ENCODE results near the gene STEAP2. TPM values are rescaled to one million over a fixed set of nuclear protein-coding genes. Genes with fewer than 3 reads are reported as not detected.

The STEAP2 gene
- total RNA-seq, 1 experiment from 2014 or later = 134 TPM

- CTCF ChIA-PET = no interaction called here
- no peak for TF ChIP-seq CTCF (conservative IDR thresholded peaks at IDR 0.05; ENCODE audit: low read depth, low read length)
- TF ChIP-seq EZH2 (IDR thresholded peaks at IDR 0.05; ENCODE audit: borderline replicate concordance, low read depth, low read length, poor library complexity, severe bottlenecking) = no peak
- intact Hi-C loops (cut with micrococcal nuclease; ENCODE audit: unreplicated experiment) = loop anchor here (2.0 to 5.0 kb wide), 6 partner anchors 53 to 1657 kb away; partner anchors contain the start of gene CLDN12
- BruUV-seq (replicated peaks) = no TSS peak
- peak overlapping the region; percentile 88 for H3K4me3 ChIP-seq (ENCODE audit: low read depth, low read length, poor library complexity, severe bottlenecking)
- H3K4me1 ChIP-seq (ENCODE audit: insufficient read depth, low read length, poor library complexity, severe bottlenecking) = peaks cover 29% of the 10 kb centered on the region
- H3K36me3 ChIP-seq (ENCODE audit: insufficient read depth, low read length, poor library complexity, severe bottlenecking) = peaks cover 3% of the 10 kb centered on the region
- peak; percentile 69 for DNase-seq (ENCODE audit: low spot score)
- POLR2A ChIA-PET (ENCODE audit: low non-redundant PET) = no interaction called here
- H3K27ac ChIP-seq (ENCODE audit: low read depth, low read length, poor library complexity, severe bottlenecking) = peak overlapping the region; percentile 98
- H3K27me3 ChIP-seq (replicated peaks; ENCODE audit: insufficient read depth, low read depth, low read length, poor library complexity) = no peaks in the 10 kb centered on the region
- peaks cover 5% of the 10 kb centered on the region for H3K9me3 ChIP-seq (ENCODE audit: low read depth, low read length, poor library complexity, severe bottlenecking)
Measured at GRCh38 chr7:90209776-90210175, 1.8 kb upstream of the STEAP2 start.

GRCh38 chr7:90210475-90210874 is 1.1 kb upstream of the STEAP2 start:
- TF ChIP-seq CTCF (conservative IDR thresholded peaks at IDR 0.05; ENCODE audit: low read depth, low read length) = no peak
- TF ChIP-seq EZH2 (IDR thresholded peaks at IDR 0.05; ENCODE audit: borderline replicate concordance, low read depth, low read length, poor library complexity, severe bottlenecking) = no peak
- Histone ChIP-seq H3K4me3 (ENCODE audit: low read depth, low read length, poor library complexity, severe bottlenecking) (peak overlapping the region; percentile 88), H3K9me3 (ENCODE audit: low read depth, low read length, poor library complexity, severe bottlenecking) (no peaks in the 10 kb centered on the region), H3K27me3 (replicated peaks; ENCODE audit: insufficient read depth, low read depth, low read length, poor library complexity) (no peaks in the 10 kb centered on the region), H3K4me1 (ENCODE audit: insufficient read depth, low read length, poor library complexity, severe bottlenecking) (peaks cover 36% of the 10 kb centered on the region), H3K36me3 (ENCODE audit: insufficient read depth, low read length, poor library complexity, severe bottlenecking) (peaks cover 3% of the 10 kb centered on the region), H3K27ac (ENCODE audit: low read depth, low read length, poor library complexity, severe bottlenecking) (peak overlapping the region; percentile 98)
- POLR2A ChIA-PET (ENCODE audit: low non-redundant PET) = interaction anchor here (0.6 kb wide), 2 partner anchors 880 to 1626 kb away, joined by 3 to 4 read pairs; no protein-coding TSS in a partner anchor
- DNase-seq (ENCODE audit: low spot score) = peak; percentile 64
- BruUV-seq (replicated peaks) = no TSS peak
- intact Hi-C loops (cut with micrococcal nuclease; ENCODE audit: unreplicated experiment) = loop anchor here (5.0 kb wide), 3 partner anchors 52 to 217 kb away; partner anchors contain the start of gene CLDN12
- CTCF ChIA-PET = interaction anchor here (1.0 kb wide), 1 partner anchor 217 kb away, joined by 5 read pairs; no protein-coding TSS in a partner anchor

DNA sequence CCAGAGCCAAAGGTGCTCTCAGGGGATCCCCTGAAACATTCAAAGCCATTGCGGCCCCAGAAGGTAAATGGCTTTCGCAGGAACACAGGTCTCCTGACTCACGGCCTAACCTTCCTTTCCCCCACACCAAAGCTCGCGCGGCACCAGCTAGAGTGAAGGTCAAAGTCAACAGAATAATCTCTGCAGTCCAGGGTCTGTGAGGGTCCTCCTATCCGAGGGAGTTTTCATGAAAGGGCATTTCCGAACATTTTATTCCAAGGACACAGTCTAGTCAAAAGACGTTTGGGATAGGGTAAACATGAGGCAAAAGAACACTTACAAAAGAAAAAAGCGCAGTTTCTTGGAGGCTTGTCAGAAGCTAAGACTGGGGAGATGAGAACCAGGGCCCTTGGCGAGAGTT is 559 bp upstream of the STEAP2 start:
- BruUV-seq (replicated peaks) = no TSS peak
- CTCF ChIA-PET = interaction anchor here (0.6 to 1.0 kb wide), 2 partner anchors 12 to 217 kb away, joined by 3 to 5 read pairs; no protein-coding TSS in a partner anchor
- H3K27ac ChIP-seq (ENCODE audit: low read depth, low read length, poor library complexity, severe bottlenecking) = peak overlapping the region; percentile 98
- H3K36me3 ChIP-seq (ENCODE audit: insufficient read depth, low read length, poor library complexity, severe bottlenecking) = peaks cover 8% of the 10 kb centered on the region
- no peaks in the 10 kb centered on the region for H3K9me3 ChIP-seq (ENCODE audit: low read depth, low read length, poor library complexity, severe bottlenecking)
- peaks cover 38% of the 10 kb centered on the region for H3K4me1 ChIP-seq (ENCODE audit: insufficient read depth, low read length, poor library complexity, severe bottlenecking)
- TF ChIP-seq EZH2 (IDR thresholded peaks at IDR 0.05; ENCODE audit: borderline replicate concordance, low read depth, low read length, poor library complexity, severe bottlenecking) (no peak), CTCF (conservative IDR thresholded peaks at IDR 0.05; ENCODE audit: low read depth, low read length) (no peak)
- H3K27me3 ChIP-seq (replicated peaks; ENCODE audit: insufficient read depth, low read depth, low read length, poor library complexity) = no peaks in the 10 kb centered on the region
- H3K4me3 ChIP-seq (ENCODE audit: low read depth, low read length, poor library complexity, severe bottlenecking) = peak overlapping the region; percentile 88
- peak; percentile 48 for DNase-seq (ENCODE audit: low spot score)
- POLR2A ChIA-PET (ENCODE audit: low non-redundant PET) = interaction anchor here (0.6 to 1.0 kb wide), 3 partner anchors 57 to 1625 kb away, joined by 3 to 5 read pairs (median 4); partner anchors contain the start of gene STEAP1
- intact Hi-C loops (cut with micrococcal nuclease; ENCODE audit: unreplicated experiment) = loop anchor here (5.0 kb wide), 3 partner anchors 51 to 216 kb away; partner anchors contain the start of gene CLDN12
